ENCODE data around the gene REXO1. TPM values are rescaled to one million over a fixed set of nuclear protein-coding genes. Genes with fewer than 3 reads are reported as not detected.

The REXO1 gene
- total and polyA plus RNA-seq, 9 of the 15 experiments (the other 6 are each of a cell fraction or from before 2014, with no cell fraction given), result 0.04 to 63.3 (median 15.8) TPM

DNA sequence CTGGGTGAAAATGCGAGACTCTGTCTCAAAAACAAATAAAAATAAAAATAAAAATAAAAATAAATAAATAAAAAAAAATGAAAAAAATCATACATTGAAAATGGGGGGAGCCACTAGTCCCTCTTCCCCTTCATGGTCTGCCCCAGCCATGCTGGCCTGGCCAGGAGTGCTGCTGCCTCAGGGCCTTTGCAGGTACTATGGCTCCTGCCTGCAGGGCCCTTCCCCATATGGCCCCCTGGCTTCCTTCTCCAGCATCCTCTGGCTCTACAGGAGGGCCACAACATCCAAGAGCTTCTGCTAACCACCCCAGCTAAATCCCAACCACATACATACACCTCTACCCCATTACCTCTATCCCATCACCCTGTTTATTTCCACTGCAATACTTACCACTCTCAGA is 41.6 kb upstream of the REXO1 start:
- POLR2A ChIA-PET, result no interaction called here

DNA sequence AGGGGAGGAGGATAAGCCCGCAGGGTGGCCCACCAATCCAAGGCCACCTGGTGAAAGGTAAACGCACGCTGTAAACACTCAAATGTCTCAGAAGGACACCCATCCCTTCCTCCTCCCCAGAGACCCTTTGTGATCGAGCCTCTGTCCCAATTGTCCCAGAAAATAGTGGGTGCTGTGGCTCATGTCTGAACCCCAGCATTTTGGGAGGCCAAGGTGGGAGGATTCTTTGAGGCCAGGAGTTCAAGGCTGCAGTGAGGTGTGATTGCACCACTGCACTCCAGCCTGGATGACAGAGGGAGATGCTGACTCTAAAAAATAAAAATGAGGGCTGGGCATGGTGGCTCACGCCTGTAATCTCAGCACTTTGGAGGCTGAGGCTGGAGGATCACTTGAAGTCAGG is 40.1 kb upstream of the REXO1 start:
- Histone ChIP-seq H3K27me3 (ENCODE audit: control insufficient read depth in 2 of 2, insufficient read depth in 2 of 2, low read length in 2 of 2) (no peaks in the 10 kb centered on the region), H3K79me2 (ENCODE audit: control insufficient read depth, insufficient read depth, low read length) (peaks cover 18% of the 10 kb centered on the region), H3K4me2 (ENCODE audit: insufficient read depth, low read length) (no peak overlapping the region), H3K4me1 (replicated peaks in 1 of 2; ENCODE audit: control insufficient read depth in 2 of 2, insufficient read depth in 2 of 2, low read length in 2 of 2) (peaks cover 20 to 50% of the 10 kb centered on the region in 2 experiments; a peak in 4 of 5 replicates), H4K20me1 (replicated peaks; ENCODE audit: control insufficient read depth, insufficient read depth, low read length) (peaks cover 16% of the 10 kb centered on the region; the same call in 1 of the 2 replicates), H3K36me3 (ENCODE audit: control insufficient read depth, insufficient read depth, low read length) (peaks cover 4% of the 10 kb centered on the region; the same call in 1 of the 3 replicates), H3K9me3 (replicated peaks; ENCODE audit: control insufficient read depth, insufficient read depth, low read depth, low read length) (no peaks in the 10 kb centered on the region), H3K4me3 (no peak overlapping the region), H3K9me1 (ENCODE audit: control insufficient read depth, insufficient read depth, low read length) (peaks cover 8% of the 10 kb centered on the region), H2AFZ (ENCODE audit: low read depth, low read length) (peak overlapping the region; percentile 45; the same call in 1 of the 2 replicates), H3K27ac (ENCODE audit: extremely low read depth, low read depth, low read length) (no peak overlapping the region), H3K9ac (ENCODE audit: insufficient read depth in 1 of 2, low read depth in 2 of 2, low read length in 2 of 2) (peak overlapping the region in 1 of 2 experiments; percentile 2; a peak in 1 of 4 replicates)
- TF ChIP-seq, protein P1, sequence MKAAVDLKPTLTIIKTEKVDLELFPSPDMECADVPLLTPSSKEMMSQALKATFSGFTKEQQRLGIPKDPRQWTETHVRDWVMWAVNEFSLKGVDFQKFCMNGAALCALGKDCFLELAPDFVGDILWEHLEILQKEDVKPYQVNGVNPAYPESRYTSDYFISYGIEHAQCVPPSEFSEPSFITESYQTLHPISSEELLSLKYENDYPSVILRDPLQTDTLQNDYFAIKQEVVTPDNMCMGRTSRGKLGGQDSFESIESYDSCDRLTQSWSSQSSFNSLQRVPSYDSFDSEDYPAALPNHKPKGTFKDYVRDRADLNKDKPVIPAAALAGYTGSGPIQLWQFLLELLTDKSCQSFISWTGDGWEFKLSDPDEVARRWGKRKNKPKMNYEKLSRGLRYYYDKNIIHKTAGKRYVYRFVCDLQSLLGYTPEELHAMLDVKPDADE (conservative IDR thresholded peaks at IDR 0.05; ENCODE audit: control insufficient read depth, low read depth, low read length), result no peak
- TF ChIP-seq ZNF354B (CRISPR knock-in tag; IDR thresholded peaks at IDR 0.05) (no peak), NR4A1 (CRISPR knock-in tag; IDR thresholded peaks at IDR 0.05) (no peak), NR4A1 (tag; IDR thresholded peaks at IDR 0.05) (no peak), ZBED1 (IDR thresholded peaks at IDR 0.05) (no peak), TAF1 (IDR thresholded peaks at IDR 0.05; ENCODE audit: control insufficient read depth, extremely low read depth, insufficient read depth, low read length, severe bottlenecking) (no peak)
- TF ChIP-seq, protein P2, sequence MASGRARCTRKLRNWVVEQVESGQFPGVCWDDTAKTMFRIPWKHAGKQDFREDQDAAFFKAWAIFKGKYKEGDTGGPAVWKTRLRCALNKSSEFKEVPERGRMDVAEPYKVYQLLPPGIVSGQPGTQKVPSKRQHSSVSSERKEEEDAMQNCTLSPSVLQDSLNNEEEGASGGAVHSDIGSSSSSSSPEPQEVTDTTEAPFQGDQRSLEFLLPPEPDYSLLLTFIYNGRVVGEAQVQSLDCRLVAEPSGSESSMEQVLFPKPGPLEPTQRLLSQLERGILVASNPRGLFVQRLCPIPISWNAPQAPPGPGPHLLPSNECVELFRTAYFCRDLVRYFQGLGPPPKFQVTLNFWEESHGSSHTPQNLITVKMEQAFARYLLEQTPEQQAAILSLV (tag; IDR thresholded peaks at IDR 0.05), result no peak
- POLR2A ChIA-PET, result interaction anchor here (0.5 to 1.1 kb wide), 2 partner anchors 12 to 1062 kb away, joined by 3 to 4 read pairs; no protein-coding TSS in a partner anchor
- CTCF ChIA-PET (ENCODE audit: low intra/inter-chr PET ratio), result no interaction called here
- BruUV-seq (replicated peaks), result no TSS peak
- ATAC-seq (no peak), FAIRE-seq (no peak), DNase-seq (ENCODE audit: extremely low read depth in 1 of 4, low spot score in 3 of 4) (no peak)
- intact Hi-C loops (cut with micrococcal nuclease) (no loop called here), in situ Hi-C loops (cut with MboI) (no loop called here)
- 73% methylated on average over 5 of the region's 5 CpGs for WGBS (ENCODE audit: insufficient coverage, low coverage, missing lambda C conversion rate)

More for the DNA sequence above, 41.6 kb upstream of the REXO1 start:
- H3K4me1 ChIP-seq (replicated peaks in 1 of 2; ENCODE audit: control insufficient read depth in 2 of 2, insufficient read depth in 2 of 2, low read length in 2 of 2), result peaks cover 9 to 35% of the 10 kb centered on the region in 2 experiments; a peak in 4 of 5 replicates
- intact Hi-C loops (cut with micrococcal nuclease) (no loop called here), in situ Hi-C loops (cut with MboI) (no loop called here)
- CTCF ChIA-PET (ENCODE audit: low intra/inter-chr PET ratio), result no interaction called here
- H3K27me3 ChIP-seq (ENCODE audit: control insufficient read depth in 2 of 2, insufficient read depth in 2 of 2, low read length in 2 of 2), result no peaks in the 10 kb centered on the region
- FAIRE-seq (no peak), DNase-seq (ENCODE audit: extremely low read depth in 1 of 4, low spot score in 3 of 4) (peak in 2 of 4 experiments; percentile 4), ATAC-seq (no peak)
- H4K20me1 ChIP-seq (replicated peaks; ENCODE audit: control insufficient read depth, insufficient read depth, low read length), result peaks cover under 1% of the 10 kb centered on the region; the same call in 1 of the 2 replicates
- peak overlapping the region; percentile 38; the same call in 1 of the 2 replicates for H2AFZ ChIP-seq (ENCODE audit: low read depth, low read length)
- H3K79me2 ChIP-seq (ENCODE audit: control insufficient read depth, insufficient read depth, low read length), result peaks cover 2% of the 10 kb centered on the region
- WGBS (ENCODE audit: insufficient coverage, low coverage, missing lambda C conversion rate), result 100% methylated on average over 1 of the region's 1 CpG
- TF ChIP-seq RHOXF2B (CRISPR knock-in tag; conservative IDR thresholded peaks at IDR 0.05) (no peak), BCOR (IDR thresholded peaks at IDR 0.05) (peak; percentile 53; the same call in 1 of the 2 replicates)
- H3K9me3 ChIP-seq (replicated peaks; ENCODE audit: control insufficient read depth, insufficient read depth, low read depth, low read length), result no peaks in the 10 kb centered on the region
- H3K9ac ChIP-seq (ENCODE audit: insufficient read depth in 1 of 2, low read depth in 2 of 2, low read length in 2 of 2), result no peak overlapping the region
- no peak overlapping the region for H3K4me3 ChIP-seq
- H3K36me3 ChIP-seq (ENCODE audit: control insufficient read depth, insufficient read depth, low read length), result no peaks in the 10 kb centered on the region
- H3K9me1 ChIP-seq (ENCODE audit: control insufficient read depth, insufficient read depth, low read length), result no peaks in the 10 kb centered on the region
- no TSS peak for BruUV-seq (replicated peaks)
- no peak overlapping the region for H3K27ac ChIP-seq (ENCODE audit: extremely low read depth, low read depth, low read length)
- H3K4me2 ChIP-seq (ENCODE audit: insufficient read depth, low read length), result no peak overlapping the region

Measured in K562 (cell line).